ENCODE results near the gene SLC24A3.

Gene SLC24A3

DNA sequence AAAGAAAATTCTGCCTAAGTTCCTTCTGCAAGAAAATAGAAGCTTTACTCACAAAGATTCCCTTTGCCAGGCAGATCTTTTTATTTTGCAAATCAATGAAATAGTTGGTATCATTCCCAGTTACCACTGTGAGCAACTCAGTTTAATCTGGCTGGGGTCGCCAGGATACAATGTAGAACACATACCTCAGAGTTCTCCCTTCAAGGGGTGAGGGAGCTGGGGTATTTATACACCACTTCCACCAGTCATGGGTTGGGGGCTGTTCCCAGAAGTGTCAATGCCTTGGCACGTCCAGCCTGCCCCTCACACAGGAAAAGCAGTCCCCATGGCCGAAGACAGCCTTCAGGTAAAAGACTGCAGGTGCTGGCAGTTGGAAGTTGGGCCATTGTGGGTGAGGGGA lies 86.2 kb downstream of the SLC24A3 start:
- Histone ChIP-seq H3K4me1 (ENCODE audit: control insufficient read depth in 5 of 5, insufficient read depth in 5 of 5, low read length in 5 of 5) (peaks cover 0 to 7% (median 0%) of the 10 kb centered on the region in 5 donors), H3K9ac (ENCODE audit: low read length in 5 of 5) (no peak overlapping the region), H3K9me3 (ENCODE audit: control insufficient read depth in 5 of 5, low read length in 5 of 5) (peaks cover 0 to 9% (median 4%) of the 10 kb centered on the region in 5 donors), H3K4me3 (ENCODE audit: low read depth in 1 of 5, low read length in 5 of 5) (no peak overlapping the region), H3K27ac (ENCODE audit: low read depth, low read length) (no peak overlapping the region), H3K27me3 (ENCODE audit: control insufficient read depth in 5 of 5, insufficient read depth in 4 of 5, low read length in 5 of 5) (no peaks in the 10 kb centered on the region), H3K36me3 (ENCODE audit: control insufficient read depth in 5 of 5, insufficient read depth in 5 of 5, low read length in 5 of 5) (no peaks in the 10 kb centered on the region)

GRCh38 chr20:19300395-19300794 lies 88.0 kb downstream of the SLC24A3 start:
- H3K27ac ChIP-seq (ENCODE audit: low read depth, low read length): no peak overlapping the region
- no peak overlapping the region for H3K4me3 ChIP-seq (ENCODE audit: low read depth in 1 of 5, low read length in 5 of 5)
- H3K9ac ChIP-seq (ENCODE audit: low read length in 5 of 5): no peak overlapping the region

DNA sequence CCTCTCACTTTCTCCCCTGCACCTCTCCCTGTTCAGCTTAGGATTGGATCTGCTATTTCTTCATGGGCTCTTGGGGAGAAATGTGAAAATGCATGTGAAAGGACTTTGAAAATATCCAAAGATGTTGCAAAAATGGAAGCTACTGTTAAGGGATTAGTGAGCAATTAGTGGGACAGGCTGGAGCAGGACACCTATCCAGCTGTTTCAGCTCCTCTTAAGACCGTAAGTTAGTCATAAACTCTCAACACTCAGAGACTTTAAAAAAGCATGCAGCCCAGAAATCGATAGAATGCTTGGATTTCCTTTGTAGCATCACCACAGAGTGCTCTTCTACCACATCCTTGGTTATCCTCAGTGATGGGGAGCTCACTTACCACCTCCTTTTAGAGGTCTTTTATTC lies 88.7 kb downstream of the SLC24A3 start:
- H3K27ac ChIP-seq (ENCODE audit: low read depth, low read length): no peak overlapping the region
- peaks cover 0 to 9% (median 4%) of the 10 kb centered on the region in 5 donors for H3K9me3 ChIP-seq (ENCODE audit: control insufficient read depth in 5 of 5, low read length in 5 of 5)
- H3K4me1 ChIP-seq (ENCODE audit: control insufficient read depth in 5 of 5, insufficient read depth in 5 of 5, low read length in 5 of 5): peaks cover 0 to 7% (median 0%) of the 10 kb centered on the region in 5 donors
- H3K9ac ChIP-seq (ENCODE audit: low read length in 5 of 5): no peak overlapping the region
- H3K4me3 ChIP-seq (ENCODE audit: low read depth in 1 of 5, low read length in 5 of 5): no peak overlapping the region
- H3K36me3 ChIP-seq (ENCODE audit: control insufficient read depth in 5 of 5, insufficient read depth in 5 of 5, low read length in 5 of 5): no peaks in the 10 kb centered on the region
- H3K27me3 ChIP-seq (ENCODE audit: control insufficient read depth in 5 of 5, insufficient read depth in 4 of 5, low read length in 5 of 5): no peaks in the 10 kb centered on the region

More at GRCh38 chr20:19300395-19300794, 88.0 kb downstream of the SLC24A3 start:
- Histone ChIP-seq H3K36me3 (ENCODE audit: control insufficient read depth in 5 of 5, insufficient read depth in 5 of 5, low read length in 5 of 5) (no peaks in the 10 kb centered on the region), H3K4me1 (ENCODE audit: control insufficient read depth in 5 of 5, insufficient read depth in 5 of 5, low read length in 5 of 5) (peaks cover 0 to 7% (median 0%) of the 10 kb centered on the region in 5 donors), H3K9me3 (ENCODE audit: control insufficient read depth in 5 of 5, low read length in 5 of 5) (peaks cover 0 to 9% (median 4%) of the 10 kb centered on the region in 5 donors), H3K27me3 (ENCODE audit: control insufficient read depth in 5 of 5, insufficient read depth in 4 of 5, low read length in 5 of 5) (no peaks in the 10 kb centered on the region)

DNA sequence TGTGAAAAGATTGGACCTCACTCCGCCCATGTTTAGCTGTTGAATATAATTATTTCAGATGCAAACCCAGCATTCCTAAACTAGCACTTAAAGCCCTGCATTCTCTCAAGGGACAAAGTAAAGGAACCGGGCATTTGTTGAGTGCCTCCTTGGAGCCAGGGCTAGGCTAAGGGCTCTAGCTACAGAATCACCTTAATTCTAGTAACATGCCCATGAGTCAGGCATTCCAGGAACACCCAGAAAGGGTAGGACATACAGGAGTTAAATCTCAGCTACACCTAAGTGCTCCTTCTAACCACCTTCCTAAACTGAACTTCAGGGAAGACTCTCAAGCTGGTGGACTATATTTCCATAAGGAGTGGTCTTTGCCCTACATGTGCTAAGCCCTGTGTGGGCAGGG lies 89.4 kb downstream of the SLC24A3 start:
- no peaks in the 10 kb centered on the region for H3K36me3 ChIP-seq (ENCODE audit: control insufficient read depth in 5 of 5, insufficient read depth in 5 of 5, low read length in 5 of 5)
- H3K9me3 ChIP-seq (ENCODE audit: control insufficient read depth in 5 of 5, low read length in 5 of 5): peaks cover 0 to 9% (median 4%) of the 10 kb centered on the region in 5 donors

DNA sequence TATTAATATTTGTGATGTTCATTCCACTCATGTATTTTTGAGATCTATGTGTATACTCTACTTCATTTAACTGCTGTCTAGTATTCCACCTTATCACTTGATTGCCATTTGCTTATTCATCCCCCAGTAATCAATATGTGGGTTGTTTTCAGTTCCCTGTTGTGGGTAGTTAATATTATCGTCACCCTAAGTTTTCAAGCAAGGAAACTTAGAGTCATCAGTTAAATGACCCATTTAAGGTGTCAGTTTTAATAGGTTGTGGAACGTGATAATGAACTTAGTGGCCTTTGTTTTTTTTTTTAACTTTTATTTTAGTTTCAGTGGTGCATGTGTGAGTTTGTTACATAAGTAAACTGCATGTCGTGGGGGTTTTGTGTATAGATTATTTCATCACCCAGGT lies 90.3 kb downstream of the SLC24A3 start:
- Histone ChIP-seq H3K27me3 (ENCODE audit: control insufficient read depth in 5 of 5, insufficient read depth in 4 of 5, low read length in 5 of 5) (no peaks in the 10 kb centered on the region), H3K27ac (ENCODE audit: low read depth, low read length) (no peak overlapping the region), H3K4me1 (ENCODE audit: control insufficient read depth in 5 of 5, insufficient read depth in 5 of 5, low read length in 5 of 5) (peaks cover 0 to 7% (median 0%) of the 10 kb centered on the region in 5 donors), H3K36me3 (ENCODE audit: control insufficient read depth in 5 of 5, insufficient read depth in 5 of 5, low read length in 5 of 5) (no peaks in the 10 kb centered on the region), H3K4me3 (ENCODE audit: low read depth in 1 of 5, low read length in 5 of 5) (no peak overlapping the region), H3K9ac (ENCODE audit: low read length in 5 of 5) (no peak overlapping the region), H3K9me3 (ENCODE audit: control insufficient read depth in 5 of 5, low read length in 5 of 5) (peaks cover 0 to 9% (median 4%) of the 10 kb centered on the region in 5 donors)

More for the DNA sequence above, 89.4 kb downstream of the SLC24A3 start:
- no peak overlapping the region for H3K4me3 ChIP-seq (ENCODE audit: low read depth in 1 of 5, low read length in 5 of 5)
- no peak overlapping the region for H3K27ac ChIP-seq (ENCODE audit: low read depth, low read length)
- no peaks in the 10 kb centered on the region for H3K27me3 ChIP-seq (ENCODE audit: control insufficient read depth in 5 of 5, insufficient read depth in 4 of 5, low read length in 5 of 5)
- peaks cover 0 to 7% (median 0%) of the 10 kb centered on the region in 5 donors for H3K4me1 ChIP-seq (ENCODE audit: control insufficient read depth in 5 of 5, insufficient read depth in 5 of 5, low read length in 5 of 5)
- no peak overlapping the region for H3K9ac ChIP-seq (ENCODE audit: low read length in 5 of 5)

DNA sequence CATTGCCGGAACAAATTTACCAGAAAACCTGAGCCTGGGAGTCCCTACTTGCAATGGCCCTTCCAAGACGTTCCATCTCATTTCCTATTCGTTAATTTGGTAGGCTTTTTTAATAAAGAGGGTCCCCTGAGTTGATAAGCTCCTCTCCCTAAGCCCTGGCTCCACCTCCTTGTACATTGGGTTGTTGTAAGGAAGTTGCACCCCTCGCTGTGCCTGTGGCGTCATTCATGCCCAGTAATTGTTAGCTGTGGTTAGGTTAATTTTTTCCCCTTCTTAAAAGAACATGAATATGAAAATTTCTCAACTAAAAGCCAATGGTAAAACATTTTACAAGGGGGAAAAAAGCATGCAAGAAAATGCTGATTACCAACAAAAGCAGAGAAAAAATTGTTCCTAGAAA lies 91.9 kb downstream of the SLC24A3 start:
- H3K27me3 ChIP-seq (ENCODE audit: control insufficient read depth in 5 of 5, insufficient read depth in 4 of 5, low read length in 5 of 5): no peaks in the 10 kb centered on the region
- H3K4me1 ChIP-seq (ENCODE audit: control insufficient read depth in 5 of 5, insufficient read depth in 5 of 5, low read length in 5 of 5): peaks cover 0 to 7% (median 0%) of the 10 kb centered on the region in 5 donors
- peaks cover 0 to 9% (median 4%) of the 10 kb centered on the region in 5 donors for H3K9me3 ChIP-seq (ENCODE audit: control insufficient read depth in 5 of 5, low read length in 5 of 5)
- no peak overlapping the region for H3K9ac ChIP-seq (ENCODE audit: low read length in 5 of 5)
- H3K27ac ChIP-seq (ENCODE audit: low read depth, low read length): no peak overlapping the region
- H3K36me3 ChIP-seq (ENCODE audit: control insufficient read depth in 5 of 5, insufficient read depth in 5 of 5, low read length in 5 of 5): no peaks in the 10 kb centered on the region
- H3K4me3 ChIP-seq (ENCODE audit: low read depth in 1 of 5, low read length in 5 of 5): no peak overlapping the region

DNA sequence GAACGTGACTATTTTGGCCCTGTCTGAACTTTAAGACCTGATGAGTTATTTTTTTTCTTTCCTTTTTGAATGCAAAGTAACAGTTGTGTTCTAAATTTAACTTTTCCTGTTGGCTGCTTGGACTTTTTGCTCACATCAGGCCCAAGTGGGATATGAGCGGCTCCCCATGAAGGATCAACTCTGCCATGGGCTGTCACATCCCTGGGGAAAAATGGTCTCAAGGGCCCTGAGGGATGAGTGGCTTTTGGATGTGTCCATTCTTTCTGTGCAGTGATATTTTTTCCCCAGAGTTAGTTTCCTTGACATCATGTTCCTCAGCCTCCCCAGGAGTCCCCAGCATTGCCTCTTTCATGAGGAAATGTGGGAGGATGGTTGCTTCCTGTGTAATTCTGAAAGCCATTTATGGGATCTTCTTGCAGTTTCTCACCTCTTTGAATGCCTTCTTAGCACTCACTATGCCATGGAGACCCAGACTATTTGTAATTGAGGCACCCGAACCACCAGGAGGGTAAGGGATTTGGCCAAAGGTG lies 92.5 kb downstream of the SLC24A3 start:
- H3K9ac ChIP-seq (ENCODE audit: low read length in 5 of 5): no peak overlapping the region
- peaks cover 0 to 9% (median 4%) of the 10 kb centered on the region in 5 donors for H3K9me3 ChIP-seq (ENCODE audit: control insufficient read depth in 5 of 5, low read length in 5 of 5)
- H3K27me3 ChIP-seq (ENCODE audit: control insufficient read depth in 5 of 5, insufficient read depth in 4 of 5, low read length in 5 of 5): no peaks in the 10 kb centered on the region
- H3K27ac ChIP-seq (ENCODE audit: low read depth, low read length): no peak overlapping the region
- no peak overlapping the region for H3K4me3 ChIP-seq (ENCODE audit: low read depth in 1 of 5, low read length in 5 of 5)
- H3K36me3 ChIP-seq (ENCODE audit: control insufficient read depth in 5 of 5, insufficient read depth in 5 of 5, low read length in 5 of 5): no peaks in the 10 kb centered on the region
- peaks cover 0 to 7% (median 0%) of the 10 kb centered on the region in 5 donors for H3K4me1 ChIP-seq (ENCODE audit: control insufficient read depth in 5 of 5, insufficient read depth in 5 of 5, low read length in 5 of 5)

- no peak overlapping the region for H3K27ac ChIP-seq (ENCODE audit: low read depth, low read length)
- H3K9me3 ChIP-seq (ENCODE audit: control insufficient read depth in 5 of 5, low read length in 5 of 5): no peaks in the 10 kb centered on the region
Measured at GRCh38 chr20:19308146-19308545, 95.7 kb downstream of the SLC24A3 start.

DNA sequence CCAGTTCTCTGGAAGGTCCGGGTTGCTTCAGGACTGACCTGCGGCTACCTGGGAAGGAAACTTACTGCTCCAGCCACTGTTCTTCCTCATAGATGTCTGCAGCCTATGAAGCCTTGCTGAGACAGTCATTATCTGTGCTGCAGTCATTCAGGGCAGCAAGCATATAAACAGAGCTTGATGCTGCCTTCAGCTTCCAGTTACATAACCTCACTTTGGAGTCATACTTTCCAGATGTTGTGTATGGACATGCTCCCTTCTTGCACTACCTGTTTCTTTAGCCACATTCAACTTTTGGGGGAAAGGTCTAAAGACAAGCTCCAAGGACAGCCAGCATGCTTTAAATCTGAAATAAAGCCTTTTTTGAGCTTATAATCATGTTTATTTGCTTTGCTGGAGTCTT lies 98.1 kb downstream of the SLC24A3 start:
- no peak overlapping the region for H3K9ac ChIP-seq (ENCODE audit: low read length in 5 of 5)
- H3K9me3 ChIP-seq (ENCODE audit: control insufficient read depth in 5 of 5, low read length in 5 of 5): no peaks in the 10 kb centered on the region
- H3K4me3 ChIP-seq (ENCODE audit: low read depth in 1 of 5, low read length in 5 of 5): no peak overlapping the region
- no peak overlapping the region for H3K27ac ChIP-seq (ENCODE audit: low read depth, low read length)
- no peaks in the 10 kb centered on the region for H3K27me3 ChIP-seq (ENCODE audit: control insufficient read depth in 5 of 5, insufficient read depth in 4 of 5, low read length in 5 of 5)
- H3K36me3 ChIP-seq (ENCODE audit: control insufficient read depth in 5 of 5, insufficient read depth in 5 of 5, low read length in 5 of 5): no peaks in the 10 kb centered on the region
- peaks cover 0 to 9% (median 4%) of the 10 kb centered on the region in 5 donors for H3K4me1 ChIP-seq (ENCODE audit: control insufficient read depth in 5 of 5, insufficient read depth in 5 of 5, low read length in 5 of 5)

More at GRCh38 chr20:19308146-19308545, 95.7 kb downstream of the SLC24A3 start:
- H3K4me3 ChIP-seq (ENCODE audit: low read depth in 1 of 5, low read length in 5 of 5): no peak overlapping the region
- H3K27me3 ChIP-seq (ENCODE audit: control insufficient read depth in 5 of 5, insufficient read depth in 4 of 5, low read length in 5 of 5): no peaks in the 10 kb centered on the region
- peaks cover 0 to 7% (median 0%) of the 10 kb centered on the region in 5 donors for H3K4me1 ChIP-seq (ENCODE audit: control insufficient read depth in 5 of 5, insufficient read depth in 5 of 5, low read length in 5 of 5)
- H3K36me3 ChIP-seq (ENCODE audit: control insufficient read depth in 5 of 5, insufficient read depth in 5 of 5, low read length in 5 of 5): no peaks in the 10 kb centered on the region
- H3K9ac ChIP-seq (ENCODE audit: low read length in 5 of 5): no peak overlapping the region

DNA sequence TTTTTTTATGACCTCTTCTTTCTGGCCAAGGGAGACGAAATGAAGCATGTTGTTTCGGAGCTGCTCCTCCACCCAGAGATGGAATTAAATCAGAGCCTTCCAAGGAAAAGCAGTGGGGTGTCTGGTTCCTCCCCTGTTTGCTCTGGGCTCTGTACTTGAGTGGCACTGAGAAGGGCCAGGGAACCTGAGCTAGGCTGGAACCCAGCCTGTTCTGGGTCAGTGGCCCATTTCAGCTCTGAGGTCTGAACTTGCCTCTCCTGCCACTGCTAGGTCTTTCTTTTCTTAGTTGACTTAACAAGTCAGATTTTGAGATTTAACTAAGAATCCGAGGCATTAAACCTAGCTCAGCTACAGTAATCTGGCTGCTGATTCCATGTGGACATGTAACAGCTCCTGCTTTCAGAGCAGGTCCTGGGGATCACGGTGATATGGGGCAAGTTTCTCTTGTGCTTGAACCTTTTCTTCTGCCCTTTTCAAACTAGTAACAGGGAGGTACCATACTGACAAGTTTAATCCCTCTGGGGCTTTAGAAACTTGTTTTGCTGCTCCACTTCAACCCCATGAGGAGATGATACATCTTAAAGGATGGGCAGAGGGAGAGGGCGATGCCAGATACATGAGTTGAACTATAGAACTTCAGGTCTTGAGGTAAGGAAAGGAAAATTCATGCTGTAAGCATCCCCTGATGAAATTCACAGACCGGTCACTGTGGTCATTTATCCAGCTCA lies 101.1 kb downstream of the SLC24A3 start:
- H3K4me3 ChIP-seq (ENCODE audit: low read depth in 1 of 5, low read length in 5 of 5): no peak overlapping the region
- peaks cover 6 to 26% (median 23%) of the 10 kb centered on the region in 5 donors for H3K4me1 ChIP-seq (ENCODE audit: control insufficient read depth in 5 of 5, insufficient read depth in 5 of 5, low read length in 5 of 5)
- no peaks in the 10 kb centered on the region for H3K36me3 ChIP-seq (ENCODE audit: control insufficient read depth in 5 of 5, insufficient read depth in 5 of 5, low read length in 5 of 5)
- no peak overlapping the region for H3K9ac ChIP-seq (ENCODE audit: low read length in 5 of 5)
- H3K27ac ChIP-seq (ENCODE audit: low read depth, low read length): no peak overlapping the region
- H3K27me3 ChIP-seq (ENCODE audit: control insufficient read depth in 5 of 5, insufficient read depth in 4 of 5, low read length in 5 of 5): no peaks in the 10 kb centered on the region
- H3K9me3 ChIP-seq (ENCODE audit: control insufficient read depth in 5 of 5, low read length in 5 of 5): no peaks in the 10 kb centered on the region
